Effector CD8-positive, alpha-beta T cell (primary cell): Measurements from ENCODE around the gene TNFRSF8.
"Not testable (repeated sequence)": the region's sequence is repeated elsewhere in the genome, so short reads cannot be mapped to it uniquely, and the experiment has no call there.

Experiments used
- DNase-seq: peaks from one replicate; lab custom pipeline; 2025; lab: John Stamatoyannopoulos, UW
- total RNA-seq, 4 experiments: gene quantifications; one replicate each; lab custom pipeline; 2026; lab: John Stamatoyannopoulos, UW

The TNFRSF8 gene
- total RNA-seq: 0 to 0.58 (median 0.09) reads per million in 4 experiments

DNA sequence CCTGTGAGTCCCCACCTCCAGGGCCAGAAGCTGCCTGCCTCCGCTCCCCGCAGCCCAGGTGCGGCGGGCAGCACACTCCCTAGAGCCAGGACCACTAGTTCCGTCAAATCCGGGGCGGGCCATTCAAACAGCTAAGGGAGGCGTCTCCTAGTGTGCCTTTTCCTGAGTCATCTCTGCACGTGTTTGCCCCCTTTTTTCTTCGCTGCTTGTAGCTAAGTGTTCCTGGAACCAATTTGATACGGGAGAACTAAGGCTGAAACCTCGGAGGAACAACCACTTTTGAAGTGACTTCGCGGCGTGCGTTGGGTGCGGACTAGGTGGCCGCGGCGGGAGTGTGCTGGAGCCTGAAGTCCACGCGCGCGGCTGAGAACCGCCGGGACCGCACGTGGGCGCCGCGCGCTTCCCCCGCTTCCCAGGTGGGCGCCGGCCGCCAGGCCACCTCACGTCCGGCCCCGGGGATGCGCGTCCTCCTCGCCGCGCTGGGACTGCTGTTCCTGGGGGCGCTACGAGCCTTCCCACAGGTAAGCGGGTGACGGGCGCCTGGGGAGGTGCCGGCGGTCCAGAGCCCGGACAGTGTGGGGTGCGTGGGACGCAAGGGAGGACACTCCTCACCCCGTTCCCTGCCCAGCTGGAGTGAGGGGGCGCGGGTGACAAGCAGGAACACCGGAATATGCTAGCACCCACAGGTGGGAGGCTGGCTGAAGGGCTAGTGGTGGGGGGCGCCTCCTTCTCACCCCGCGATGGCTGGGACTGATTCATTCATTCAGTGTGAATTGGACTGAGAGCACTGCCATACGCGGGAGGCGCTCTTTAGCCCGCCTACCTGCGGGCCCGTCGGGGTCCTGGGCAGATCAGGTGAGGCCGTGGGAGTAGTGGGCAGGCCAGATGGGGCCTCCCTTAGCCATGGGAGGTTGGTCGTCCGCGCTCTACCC lies at the start of gene TNFRSF8:
Gene TNFRSF8 (plus strand): TSS at position 163 of the 932 bp plus-strand sequence. CDS start 296 bp downstream, at position 459.
- DNase-seq: no peak

- no peak for DNase-seq
Measured at GRCh38 chr1:12014141-12014991, 48.7 kb upstream of the TNFRSF8 start.

- no peak for DNase-seq
Measured at GRCh38 chr1:12015001-12015491, 48.1 kb upstream of the TNFRSF8 start.

GRCh38 chr1:12015499-12015898 lies 47.6 kb upstream of the TNFRSF8 start:
- DNase-seq: no peak

- DNase-seq: no peak
Measured at GRCh38 chr1:12016182-12016581, 46.9 kb upstream of the TNFRSF8 start.

- DNase-seq: no peak
Measured at GRCh38 chr1:12019858-12020509, 43.1 kb upstream of the TNFRSF8 start.

DNA sequence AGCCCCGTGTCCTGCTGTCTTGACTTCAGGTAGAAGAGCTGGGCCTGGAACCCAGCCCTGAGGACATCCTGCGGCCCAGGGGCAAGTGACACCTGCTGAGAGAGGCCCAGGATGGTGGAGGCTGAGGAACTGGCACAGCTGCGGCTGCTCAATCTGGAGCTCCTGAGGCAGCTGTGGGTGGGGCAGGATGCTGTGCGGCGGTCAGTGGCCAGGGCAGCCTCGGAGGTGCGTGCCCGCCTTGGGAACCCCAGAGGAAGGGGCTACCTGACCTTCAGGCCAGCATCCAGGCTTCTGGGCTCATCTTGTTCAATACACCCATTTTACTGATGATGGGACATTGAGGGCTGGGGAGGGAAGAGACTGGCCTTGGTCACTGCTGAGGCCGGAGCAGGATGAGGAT lies 41.5 kb upstream of the TNFRSF8 start:
- DNase-seq: no peak

GRCh38 chr1:12022036-12022435 lies 41.1 kb upstream of the TNFRSF8 start:
- no peak for DNase-seq

DNA sequence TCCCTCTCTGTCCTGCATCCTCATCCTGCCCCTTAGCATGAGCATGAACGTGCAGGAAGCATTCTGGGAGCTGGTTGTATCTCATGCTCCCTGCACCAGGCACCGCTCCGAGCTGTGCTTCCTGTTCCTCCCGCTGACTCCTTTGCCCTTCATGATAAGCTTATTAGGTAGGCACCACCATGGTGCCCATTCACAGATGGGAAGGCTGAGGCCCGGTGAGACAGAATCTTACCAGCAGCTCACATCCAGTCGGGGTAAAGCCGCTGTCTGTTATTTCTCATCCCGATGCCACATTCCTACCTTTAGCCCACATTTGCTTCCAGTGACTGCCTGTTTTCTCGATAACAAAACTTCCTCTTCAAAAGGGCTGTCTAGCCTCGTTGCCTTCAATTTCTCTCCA lies 36.5 kb upstream of the TNFRSF8 start:
- no peak for DNase-seq

DNA sequence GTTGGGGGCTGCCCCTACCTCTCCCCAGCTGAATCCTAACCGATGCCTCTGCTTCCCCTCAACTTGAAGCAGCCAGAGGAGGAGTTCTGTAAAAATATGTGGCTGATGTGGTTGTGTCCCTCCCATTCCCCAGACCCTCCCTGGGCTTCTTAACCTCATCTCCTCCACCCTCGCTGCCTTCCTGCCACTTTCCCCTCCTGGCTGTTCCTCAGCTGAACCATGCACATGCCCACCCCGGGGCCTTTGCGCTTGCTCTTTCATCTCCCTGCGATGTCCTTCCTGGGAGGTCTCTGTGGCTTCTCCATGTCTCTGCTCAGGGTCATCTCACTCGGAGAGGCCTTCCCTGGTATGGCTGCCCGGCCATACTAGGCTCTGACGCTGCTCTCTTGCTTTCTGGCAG lies 34.9 kb upstream of the TNFRSF8 start:
- no peak for DNase-seq

- DNase-seq: no peak
Measured at GRCh38 chr1:12028957-12029511, 34.1 kb upstream of the TNFRSF8 start.

DNA sequence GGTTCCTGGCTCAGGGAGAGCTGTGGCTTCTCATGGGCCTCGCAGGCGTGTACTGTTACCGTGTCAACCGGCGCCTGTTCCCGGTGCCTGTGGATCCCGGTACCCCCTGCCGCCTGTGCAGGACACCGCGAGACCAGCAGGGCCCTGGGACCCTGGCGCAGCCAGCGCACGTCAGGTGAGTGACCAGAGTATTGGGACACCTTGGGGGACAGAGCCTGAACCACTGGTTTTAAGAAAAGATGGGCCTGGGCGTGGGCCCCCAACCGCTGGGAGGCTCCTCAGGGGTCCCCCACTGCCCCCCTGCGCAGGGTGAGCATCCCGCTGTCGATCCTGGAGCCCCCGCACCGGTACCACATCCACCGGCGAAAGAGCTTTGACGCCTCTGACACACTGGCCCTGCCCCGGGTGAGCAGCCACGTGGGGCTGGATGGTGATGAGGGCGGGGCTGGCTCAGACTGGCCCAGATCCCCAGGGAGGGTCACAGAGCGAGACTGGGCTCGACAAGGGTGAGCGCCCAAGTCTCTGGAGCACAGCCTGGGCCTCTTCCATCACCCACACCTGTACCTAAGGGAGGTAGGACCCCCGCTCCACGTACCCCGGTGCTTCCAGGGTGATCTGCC lies 33.3 kb upstream of the TNFRSF8 start:
- DNase-seq: no peak

- no peak for DNase-seq
Measured at GRCh38 chr1:12031039-12031980, 31.8 kb upstream of the TNFRSF8 start.

DNA sequence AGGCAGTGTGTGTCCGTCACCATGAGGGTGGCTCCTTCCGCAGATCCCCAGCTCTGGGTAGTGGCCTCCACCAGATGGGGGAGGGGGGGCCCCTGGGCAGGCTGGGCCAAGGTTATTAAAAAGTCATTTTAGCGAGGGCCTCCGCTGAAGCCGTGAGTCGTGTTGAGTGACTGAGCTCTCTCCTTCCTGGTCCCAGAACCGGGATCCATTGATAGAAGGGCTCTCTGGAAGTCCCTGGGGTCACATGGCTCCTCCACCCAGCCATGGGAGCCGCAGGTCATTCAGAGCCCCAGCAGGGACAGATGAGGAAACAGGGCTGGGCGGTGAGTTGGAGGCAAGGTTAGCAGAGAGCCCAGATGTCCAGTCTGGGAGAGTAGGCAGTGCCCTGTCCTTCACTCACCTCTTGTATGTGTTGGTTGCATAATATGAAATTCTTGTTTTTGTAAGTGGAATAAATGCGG lies 30.9 kb upstream of the TNFRSF8 start:
- DNase-seq: no peak

GRCh38 chr1:12033441-12033840 lies 29.7 kb upstream of the TNFRSF8 start:
- DNase-seq: not testable (repeated sequence)

DNA sequence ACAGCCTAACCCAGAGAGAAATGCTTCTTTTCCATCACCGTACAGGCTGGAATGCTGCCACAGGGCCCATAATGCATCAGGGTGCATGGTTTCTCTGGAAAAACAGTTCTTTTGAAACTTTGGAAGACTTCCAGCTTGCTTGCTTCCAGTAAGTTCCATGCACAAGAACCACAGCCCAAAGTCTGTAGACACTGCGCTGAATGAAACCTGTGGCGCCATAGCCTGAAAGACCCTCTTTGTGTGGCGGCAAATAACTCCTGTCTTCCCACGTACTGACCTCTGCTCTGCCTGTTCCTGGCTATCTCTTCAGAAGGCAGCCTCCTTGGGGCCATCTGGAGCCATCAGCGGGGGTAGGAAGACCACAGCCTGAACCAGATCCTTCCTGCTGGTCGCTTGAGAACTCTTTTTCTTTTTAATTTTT lies 28.7 kb upstream of the TNFRSF8 start:
- DNase-seq: no peak

- no peak for DNase-seq
Measured at GRCh38 chr1:12035312-12035711, 27.8 kb upstream of the TNFRSF8 start.

- no peak for DNase-seq
Measured at GRCh38 chr1:12037486-12038355, 25.4 kb upstream of the TNFRSF8 start.
